Right cardiac atrium (tissue), 5 donors: ENCODE data around the gene EZH1. TPM values are rescaled to one million over a fixed set of nuclear protein-coding genes. Genes with fewer than 3 reads are reported as not detected.
"Not testable (repeated sequence)": the region's sequence is repeated elsewhere in the genome, so short reads cannot be mapped to it uniquely, and the experiment has no call there.

ENCODE experiments used
- ATAC-seq, 2 donors: fragments of 200-7000 bp; cut with Tn5 transposase; one replicate each; pipeline versions ENCODE4 v1.8.0 to v1.9.1; 2020; ENCODE audit warnings: moderate library complexity in 2 of 2, mild to moderate bottlenecking in 1 of 2
- DNase-seq, 3 donors: peaks; one replicate each; pipeline ENCODE4 v3.0.0-alpha.2; 2020
- H3K27ac ChIP-seq: one replicate; pipeline ENCODE4 v1.5.1; 2013; ENCODE audit warnings: mild to moderate bottlenecking, low read length, control low read depth, moderate library complexity
- H3K27me3 ChIP-seq: one replicate; pipeline ENCODE4 v1.6.1; 2013; ENCODE audit not compliant: control insufficient read depth, insufficient read depth
- H3K4me1 ChIP-seq: one replicate; pipeline ENCODE4 v1.6.1; 2013; ENCODE audit warnings: low read length; ENCODE audit not compliant: control insufficient read depth, insufficient read depth
- H3K4me3 ChIP-seq: one replicate; pipeline ENCODE4 v1.5.1; 2013; ENCODE audit warnings: low read length, control low read depth
- H3K9me3 ChIP-seq: one replicate; pipeline ENCODE4 v1.6.1; 2013; ENCODE audit warnings: low read length; ENCODE audit not compliant: control insufficient read depth
- WGBS: extraction: QIAGEN DNeasy Blood & Tissue Kit; methylation state at CpG from one replicate; pipeline ENCODE4 v1.1.7; 2013; 5-methylcytosine and 5-hydroxymethylcytosine counted together
- intact Hi-C, 4 donors: fragments of 100-400 bp; cut with DNase I; formaldehyde crosslinking; loops; one replicate each; pipeline versions ENCODE4 v1.11.0 to v1.14.0; 2022 to 2023
- polyA plus RNA-seq: library from polyadenylated mRNA; stranded (reverse); fragments of 200-250 nt; gene quantifications from one replicate; pipeline ENCODE4 v1.2.3, GENCODE V29; 2013
- total RNA-seq, 4 donors: library from RNA; stranded (reverse); fragmentation: NEBNext Ultra II Directional; extraction: Animal tissue kit (Norgen Biotek cat#: 25700); gene quantifications; one replicate each; pipeline ENCODE4 v1.2.1, GENCODE V29; 2021
- donor health status: healthy with polysubstance abuse.
- donor health status: DM: no; HTN: yes; CAD: no.
- donor health status: DM: no; HTN: no; CAD: no.
- donor health status: DM: no; HTN: yes; CAD: no; lungs with severe emphysema.
- donor health status: DM: yes; HTN: yes; CAD: no.

Gene EZH1
- total and polyA plus RNA-seq, 5 donors = 22.5 to 53.2 (median 39.8) TPM

DNA sequence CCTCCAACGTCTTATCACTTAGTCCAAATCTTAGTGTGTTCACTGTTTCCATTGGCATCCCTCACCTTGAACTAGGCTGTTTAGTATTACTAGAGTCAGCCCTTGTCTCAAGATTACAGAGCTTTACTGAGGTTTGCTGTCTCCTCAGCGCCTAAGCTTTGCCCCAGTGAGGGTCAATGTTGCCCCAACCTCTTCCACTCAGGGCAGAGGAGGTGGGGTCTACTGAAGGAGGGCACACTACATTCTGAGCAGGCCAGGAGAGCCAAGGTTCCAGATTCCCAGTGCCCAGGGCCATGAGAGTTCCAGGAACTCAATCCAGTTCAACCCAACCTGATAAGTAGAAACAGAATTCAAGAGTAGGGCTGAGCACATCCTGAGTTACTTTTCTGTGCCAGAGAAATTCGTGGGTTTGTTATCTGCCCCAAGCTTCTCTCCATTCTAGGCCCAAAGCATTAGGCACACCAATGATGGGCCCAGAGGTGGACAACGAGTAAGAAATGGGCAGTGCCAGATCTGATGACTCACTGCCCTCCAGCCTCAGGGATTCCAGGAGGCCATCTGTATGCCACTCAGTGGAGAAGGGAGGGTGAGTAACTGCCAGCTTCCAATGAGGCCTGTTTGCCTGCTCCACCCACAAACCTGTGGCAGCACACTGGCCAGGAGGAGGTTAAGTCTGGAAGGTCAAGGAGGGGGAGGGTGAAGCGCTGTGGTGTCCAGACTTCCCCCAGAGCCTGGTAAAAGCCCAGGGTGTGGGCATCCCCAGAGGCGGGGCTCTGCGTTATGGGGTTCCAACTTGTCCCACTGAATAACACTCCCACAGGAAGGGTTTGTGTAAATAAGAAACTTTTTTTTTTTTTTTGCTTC, 77.5 kb downstream of the EZH1 start:
- intact Hi-C loops = no loop called here
- Histone ChIP-seq H3K4me1 (peaks cover 7% of the 10 kb centered on the region), H3K9me3 (no peaks in the 10 kb centered on the region), H3K4me3 (no peak overlapping the region), H3K27ac (peak overlapping the region; percentile 61), H3K27me3 (no peaks in the 10 kb centered on the region)
- 29% methylated on average over 7 of the region's 7 CpGs for WGBS
- ATAC-seq (peak; percentile 44 to 69), DNase-seq (peak in 1 of 3 donors; percentile 77)

DNA sequence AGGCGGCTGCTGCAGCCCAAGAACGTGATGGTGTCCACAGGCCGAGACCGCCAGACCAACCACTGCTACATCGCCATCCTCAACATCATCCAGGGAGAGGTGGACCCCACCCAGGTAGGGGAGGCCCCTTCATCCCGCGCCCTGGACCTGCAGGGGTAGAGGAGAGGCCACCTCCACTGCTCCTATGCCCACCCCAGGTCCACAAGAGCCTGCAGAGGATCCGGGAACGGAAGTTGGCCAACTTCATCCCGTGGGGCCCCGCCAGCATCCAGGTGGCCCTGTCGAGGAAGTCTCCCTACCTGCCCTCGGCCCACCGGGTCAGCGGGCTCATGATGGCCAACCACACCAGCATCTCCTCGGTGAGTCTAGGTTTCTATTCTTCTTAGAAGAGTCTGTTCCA, 78.7 kb downstream of the EZH1 start:
- H3K27ac ChIP-seq, H3K27me3 ChIP-seq, intact Hi-C loops, H3K4me1 ChIP-seq, ATAC-seq, H3K9me3 ChIP-seq, H3K4me3 ChIP-seq: not testable (repeated sequence)
- WGBS = 88% methylated on average over 12 of the region's 16 CpGs
- peak in 1 of 3 donors; percentile 51 for DNase-seq

DNA sequence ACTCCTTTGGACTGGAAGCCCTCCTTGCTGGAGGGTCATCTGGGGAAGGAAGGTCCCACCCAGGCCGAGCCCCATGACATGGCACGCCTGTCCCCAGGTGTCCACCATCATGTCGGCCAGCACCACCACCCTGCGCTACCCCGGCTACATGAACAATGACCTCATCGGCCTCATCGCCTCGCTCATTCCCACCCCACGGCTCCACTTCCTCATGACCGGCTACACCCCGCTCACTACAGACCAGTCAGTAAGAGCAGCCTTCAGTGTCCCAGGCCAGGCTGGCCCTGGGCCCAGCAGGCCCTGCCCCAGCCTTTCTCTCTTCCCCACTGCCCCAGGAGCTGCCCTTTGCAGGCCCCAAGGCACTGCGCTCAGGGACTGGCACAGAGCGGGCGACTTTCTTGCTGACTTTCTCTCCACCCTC, 79.2 kb downstream of the EZH1 start:
- ATAC-seq (no peak), DNase-seq (peak in 1 of 3 donors; percentile 64)
- Histone ChIP-seq H3K27me3 (no peaks in the 10 kb centered on the region), H3K4me3 (no peak overlapping the region), H3K9me3 (no peaks in the 10 kb centered on the region), H3K4me1 (peaks cover 10% of the 10 kb centered on the region), H3K27ac (no peak overlapping the region)
- WGBS = 81% methylated on average over 14 of the region's 14 CpGs
- intact Hi-C loops = no loop called here

DNA sequence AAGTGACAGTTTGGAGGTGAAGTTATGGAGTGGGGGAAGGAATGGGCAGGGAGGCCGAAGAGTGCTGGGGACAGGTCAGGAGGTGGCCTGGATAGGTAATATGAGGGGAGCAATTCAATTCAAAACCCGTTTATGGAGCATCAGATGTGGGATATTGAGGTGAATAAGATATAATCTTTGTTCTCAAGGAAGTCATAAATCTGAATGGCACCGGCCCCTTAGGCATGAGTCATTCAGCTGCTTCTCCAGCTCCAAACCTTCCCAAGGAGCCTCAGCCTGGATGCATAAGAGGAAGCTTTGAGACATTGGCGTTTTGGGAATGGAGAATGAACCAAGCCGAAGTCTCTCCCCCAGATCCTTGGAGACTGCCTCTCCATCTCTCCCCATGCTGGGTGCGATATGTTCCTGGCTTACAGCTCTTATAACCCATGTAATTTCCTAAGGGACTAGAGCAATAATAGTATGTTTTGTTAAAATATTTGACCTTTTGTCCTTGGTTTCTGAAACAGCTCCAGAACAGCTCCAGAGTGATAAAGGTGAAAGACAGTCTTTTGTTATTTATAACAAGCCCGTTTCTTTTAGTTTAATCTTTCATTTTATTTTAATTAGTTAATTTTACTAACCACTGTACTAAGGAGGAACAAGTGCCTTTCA, 84.0 kb downstream of the EZH1 start:
- intact Hi-C loops = no loop called here

DNA sequence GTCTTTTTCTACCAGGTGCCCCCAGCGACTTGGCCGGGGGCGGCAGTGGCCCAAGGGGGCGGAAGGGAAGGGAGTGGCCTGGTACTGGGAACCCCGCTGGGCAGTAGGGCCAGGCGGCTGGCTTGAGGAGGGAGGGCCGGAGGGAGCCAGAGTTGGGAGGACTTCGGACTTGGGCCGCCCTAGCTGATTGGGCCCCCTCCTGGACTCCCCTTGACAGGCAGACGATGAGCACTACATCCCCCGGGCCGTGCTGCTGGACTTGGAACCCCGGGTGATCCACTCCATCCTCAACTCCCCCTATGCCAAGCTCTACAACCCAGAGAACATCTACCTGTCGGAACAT, 84.9 kb downstream of the EZH1 start:
- WGBS = 100% methylated on average over 1 of the region's 14 CpGs
- intact Hi-C loops, H3K9me3 ChIP-seq, H3K4me3 ChIP-seq, H3K27ac ChIP-seq, H3K27me3 ChIP-seq, H3K4me1 ChIP-seq, DNase-seq: not testable (repeated sequence)
- ATAC-seq = peak; percentile 54 to 55

More for the DNA sequence above, 84.0 kb downstream of the EZH1 start:
- Histone ChIP-seq H3K9me3 (no peaks in the 10 kb centered on the region), H3K4me1 (peaks cover 4% of the 10 kb centered on the region), H3K4me3 (no peak overlapping the region), H3K27me3 (no peaks in the 10 kb centered on the region), H3K27ac (no peak overlapping the region)
- ATAC-seq (no peak), DNase-seq (no peak)
- WGBS = 46% methylated on average over 7 of the region's 7 CpGs

DNA sequence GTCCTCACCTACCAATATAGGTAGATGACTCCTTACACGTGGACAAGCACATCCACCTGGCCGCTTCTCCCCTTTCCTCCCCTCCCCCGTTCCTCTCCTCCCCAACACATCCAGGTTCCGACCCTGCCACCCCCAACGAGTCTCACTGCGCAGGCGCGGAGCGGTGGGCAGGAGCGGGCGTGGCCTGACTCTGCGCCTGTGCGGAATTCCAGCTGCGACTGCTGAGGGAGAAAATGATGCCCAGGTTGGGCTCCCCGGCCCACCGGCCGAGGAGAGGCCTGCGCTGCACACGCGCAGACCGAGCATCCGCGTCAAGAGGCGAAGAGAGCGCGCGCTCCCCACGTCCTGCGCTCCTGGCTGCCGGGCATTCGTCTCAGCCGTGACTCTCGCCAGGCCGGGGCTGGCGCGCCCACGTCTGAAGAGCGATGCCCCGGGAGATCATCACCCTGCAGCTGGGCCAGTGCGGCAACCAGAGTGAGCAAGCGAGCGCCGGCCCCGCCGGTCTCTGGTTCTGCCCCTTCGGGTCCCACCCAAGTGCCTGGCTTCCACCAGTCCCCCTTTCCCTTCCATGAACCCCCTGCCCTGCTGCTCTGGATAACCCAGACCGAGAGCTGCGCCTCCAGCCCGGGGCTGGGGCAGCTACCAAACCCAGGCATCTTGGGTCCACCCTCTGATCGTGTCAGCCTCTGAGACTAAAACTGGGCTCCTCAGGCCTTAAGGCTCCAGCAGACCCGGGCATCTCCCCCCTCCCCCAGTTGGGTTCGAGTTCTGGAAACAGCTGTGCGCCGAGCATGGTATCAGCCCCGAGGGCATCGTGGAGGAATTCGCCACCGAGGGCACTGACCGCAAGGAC, 85.5 kb downstream of the EZH1 start, which contains the start of gene TUBG2:
TSS of gene TUBG2 (plus strand) at position 206 of the 853 bp plus-strand sequence. CDS start at position 426, 220 bp downstream.
- intact Hi-C loops = no loop called here
- 2% methylated on average over 58 of the region's 59 CpGs for WGBS
- Histone ChIP-seq H3K9me3 (no peaks in the 10 kb centered on the region), H3K27me3 (no peaks in the 10 kb centered on the region), H3K4me3 (peak within 1 kb of the TSS; percentile 49), H3K27ac (peak within 1 kb of the TSS; percentile 50), H3K4me1 (peaks cover 4% of the 10 kb centered on the region)
- peak; percentile 93 to 95 for ATAC-seq
- DNase-seq = peak; percentile 90 to 97 (median 95)

DNA sequence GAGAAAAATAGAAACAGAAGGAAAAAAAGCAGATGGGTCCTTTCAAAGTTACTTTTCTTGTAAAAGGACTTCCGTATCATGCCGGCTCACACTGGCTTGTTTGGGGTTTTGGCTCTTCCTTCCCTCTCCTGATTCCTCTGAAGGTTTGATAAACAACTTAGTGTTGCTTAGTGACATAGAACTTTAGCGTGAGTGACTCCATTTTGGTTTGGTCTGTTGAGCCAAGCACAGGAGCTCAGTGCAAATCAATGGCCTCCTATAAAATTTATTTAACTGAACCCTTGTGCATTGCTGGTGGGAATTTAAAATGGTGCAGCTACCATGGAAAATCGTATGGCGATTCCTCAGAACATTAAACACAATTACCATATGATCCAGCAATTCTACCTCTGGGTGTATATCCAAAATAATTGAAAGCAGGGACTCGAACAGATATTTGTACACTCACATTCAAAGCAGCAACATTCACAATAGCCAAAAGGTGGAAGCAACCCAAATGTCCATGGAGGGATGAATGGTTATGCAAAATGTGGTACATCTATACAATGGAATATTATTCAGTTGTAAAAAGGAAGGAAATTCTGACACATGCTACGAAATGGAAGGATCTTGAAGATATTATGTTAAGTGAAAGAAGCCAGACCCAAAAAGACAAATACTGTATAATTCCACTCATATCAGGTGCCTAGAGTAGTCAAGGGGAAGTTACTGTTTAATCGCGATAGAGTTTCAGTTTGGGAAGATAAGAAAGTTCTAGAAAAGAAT, 86.8 kb downstream of the EZH1 start:
- H3K9me3 ChIP-seq = no peaks in the 10 kb centered on the region
- H3K27me3 ChIP-seq = no peaks in the 10 kb centered on the region
- 88% methylated on average over 9 of the region's 9 CpGs for WGBS
- ATAC-seq (no peak), DNase-seq (no peak)
- H3K27ac ChIP-seq = no peak overlapping the region
- peaks cover 4% of the 10 kb centered on the region for H3K4me1 ChIP-seq
- intact Hi-C loops = no loop called here
- no peak overlapping the region for H3K4me3 ChIP-seq

DNA sequence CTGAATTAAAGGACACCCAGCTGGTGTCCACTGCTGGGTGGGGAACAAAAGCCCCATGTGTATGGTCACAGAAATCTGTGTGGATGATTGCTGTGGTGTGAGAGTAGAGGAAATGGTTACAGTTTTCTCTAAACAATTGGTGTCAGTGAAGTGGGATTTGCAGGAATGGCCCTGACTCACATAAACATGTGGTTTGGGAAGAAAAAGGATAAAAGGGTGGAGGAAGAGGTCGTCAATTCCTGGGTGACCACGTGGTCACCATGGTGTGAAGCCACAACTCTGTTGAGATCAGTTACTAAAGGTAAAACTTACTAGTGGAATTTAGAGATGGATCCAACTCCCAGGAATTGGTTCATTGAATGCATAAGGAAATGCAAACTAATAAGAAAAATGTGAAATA, 89.3 kb downstream of the EZH1 start:
- H3K9me3 ChIP-seq = no peaks in the 10 kb centered on the region
- intact Hi-C loops = no loop called here
- H3K4me1 ChIP-seq = peaks cover under 1% of the 10 kb centered on the region
- no peaks in the 10 kb centered on the region for H3K27me3 ChIP-seq
- no peak for DNase-seq
- no peak for ATAC-seq
- H3K27ac ChIP-seq = no peak overlapping the region
- WGBS = 69% methylated on average over 2 of the region's 2 CpGs
- H3K4me3 ChIP-seq = no peak overlapping the region

DNA sequence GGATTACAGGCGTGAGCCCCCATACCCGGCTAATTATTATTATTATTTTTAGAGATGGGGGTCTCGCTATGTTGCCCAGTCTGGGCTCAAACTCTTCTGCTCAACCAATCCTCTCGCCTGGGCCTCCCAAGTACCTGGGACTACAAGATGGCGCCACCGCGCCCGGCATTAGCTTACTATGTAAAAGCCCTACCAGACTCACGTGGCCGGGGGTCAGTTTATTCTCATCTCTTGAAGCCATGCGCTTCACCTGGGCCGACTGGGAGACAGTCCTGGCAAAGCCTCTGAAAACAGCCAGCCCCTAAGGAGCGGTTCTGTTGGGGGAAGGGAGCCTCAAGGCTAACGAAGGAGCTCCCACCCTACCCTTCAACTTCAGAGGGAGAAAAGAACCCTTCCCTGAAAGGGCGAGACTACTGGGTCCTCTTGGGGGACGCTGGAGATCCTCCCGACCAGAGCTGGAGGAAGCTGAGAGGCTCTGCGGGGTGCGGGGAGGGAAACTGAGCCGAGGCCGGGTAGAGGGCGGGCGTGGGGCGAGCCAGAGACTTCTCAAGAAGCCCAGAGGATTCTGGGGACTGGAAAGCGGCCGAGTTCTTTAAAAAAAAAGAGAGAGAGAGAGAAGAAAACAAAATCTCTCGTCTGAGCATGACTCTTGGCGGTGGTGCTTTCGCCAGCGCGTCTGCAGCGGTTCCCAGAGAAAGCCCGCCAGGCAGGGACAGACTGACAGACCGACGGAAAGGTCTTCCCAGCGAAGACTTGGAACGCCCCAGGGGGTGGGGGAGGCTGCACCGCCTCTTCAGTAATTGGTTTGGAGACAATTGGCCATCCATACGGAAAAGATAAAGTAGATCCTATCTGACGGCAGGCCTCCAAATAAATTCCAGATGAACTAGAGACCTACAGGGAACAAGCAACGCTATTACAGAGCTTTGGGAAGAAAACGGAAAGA, 91.4 kb downstream of the EZH1 start:
- Histone ChIP-seq H3K27ac (peak overlapping the region; percentile 61), H3K27me3 (no peaks in the 10 kb centered on the region), H3K9me3 (no peaks in the 10 kb centered on the region), H3K4me1 (no peaks in the 10 kb centered on the region), H3K4me3 (peak overlapping the region; percentile 54)
- ATAC-seq (peak; percentile 88), DNase-seq (peak; percentile 75 to 91 (median 91))
- intact Hi-C loops = loop anchor here in 1 of 4 donors (5.0 kb wide), 1 partner anchor 36 kb away; no protein-coding TSS in a partner anchor
- WGBS = 24% methylated on average over 41 of the region's 42 CpGs
